Activated naive CD8-positive, alpha-beta T cell treated with anti-CD3 and anti-CD28 coated beads for 36 hours (primary cell): ENCODE data around the gene GRIN2A. TPM values are rescaled to one million over a fixed set of nuclear protein-coding genes. Genes with fewer than 3 reads are reported as not detected.

Experiments
- DNase-seq: peaks from one replicate; pipeline ENCODE4 v3.0.0; 2021
- H3K27ac Mint-ChIP-seq: one replicate; pipeline ENCODE4 v1.8.0; 2022; ENCODE audit warnings: mild to moderate bottlenecking, moderate library complexity, mixed read lengths
- H3K27me3 Mint-ChIP-seq: one replicate; pipeline ENCODE4 v1.8.0; 2022; ENCODE audit warnings: mild to moderate bottlenecking, mixed read lengths
- H3K36me3 Mint-ChIP-seq: one replicate; pipeline ENCODE4 v1.8.0; 2021; ENCODE audit warnings: mild to moderate bottlenecking, mixed read lengths
- H3K4me1 Mint-ChIP-seq: one replicate; pipeline ENCODE4 v1.8.0; 2021; ENCODE audit warnings: mixed read lengths
- H3K4me3 Mint-ChIP-seq: one replicate; pipeline ENCODE4 v1.8.0; 2022; ENCODE audit warnings: mild to moderate bottlenecking, moderate library complexity, mixed read lengths
- H3K9me3 Mint-ChIP-seq: one replicate; pipeline ENCODE4 v1.8.0; 2022; ENCODE audit warnings: mixed read lengths
- total RNA-seq, 2 experiments: library from RNA; stranded (reverse); gene quantifications; one replicate each; pipeline ENCODE4 v1.2.3, GENCODE V29; 2021

Gene GRIN2A
- total RNA-seq, 2 experiments from 2014 or later, result not detected

- no peak overlapping the region for H3K27ac Mint-ChIP-seq
- no peaks in the 10 kb centered on the region for H3K9me3 Mint-ChIP-seq
- peaks cover 1% of the 10 kb centered on the region for H3K36me3 Mint-ChIP-seq
- peaks cover 12% of the 10 kb centered on the region for H3K27me3 Mint-ChIP-seq
- DNase-seq, result no peak
- H3K4me3 Mint-ChIP-seq, result no peak overlapping the region
- H3K4me1 Mint-ChIP-seq, result no peaks in the 10 kb centered on the region
Measured at GRCh38 chr16:10126686-10127085, 55.5 kb downstream of the GRIN2A start.

- no peak overlapping the region for H3K4me3 Mint-ChIP-seq
- H3K9me3 Mint-ChIP-seq, result no peaks in the 10 kb centered on the region
- H3K27me3 Mint-ChIP-seq, result peaks cover 21% of the 10 kb centered on the region
Measured at GRCh38 chr16:10123141-10123540, 59.1 kb downstream of the GRIN2A start.

GRCh38 chr16:10122546-10122945 lies 59.7 kb downstream of the GRIN2A start:
- no peak for DNase-seq
- no peaks in the 10 kb centered on the region for H3K36me3 Mint-ChIP-seq

More at GRCh38 chr16:10123141-10123540, 59.1 kb downstream of the GRIN2A start:
- no peak for DNase-seq
- no peak overlapping the region for H3K27ac Mint-ChIP-seq
- no peaks in the 10 kb centered on the region for H3K36me3 Mint-ChIP-seq
- H3K4me1 Mint-ChIP-seq, result no peaks in the 10 kb centered on the region

GRCh38 chr16:10121897-10122425 lies 60.3 kb downstream of the GRIN2A start:
- Mint-ChIP-seq H3K36me3 (no peaks in the 10 kb centered on the region), H3K27ac (no peak overlapping the region), H3K4me3 (no peak overlapping the region), H3K4me1 (no peaks in the 10 kb centered on the region), H3K27me3 (peaks cover 21% of the 10 kb centered on the region), H3K9me3 (no peaks in the 10 kb centered on the region)
- no peak for DNase-seq

More at GRCh38 chr16:10122546-10122945, 59.7 kb downstream of the GRIN2A start:
- H3K4me1 Mint-ChIP-seq, result no peaks in the 10 kb centered on the region
- no peak overlapping the region for H3K4me3 Mint-ChIP-seq
- peaks cover 21% of the 10 kb centered on the region for H3K27me3 Mint-ChIP-seq
- no peaks in the 10 kb centered on the region for H3K9me3 Mint-ChIP-seq
- H3K27ac Mint-ChIP-seq, result no peak overlapping the region

- Mint-ChIP-seq H3K4me3 (no peak overlapping the region), H3K4me1 (no peaks in the 10 kb centered on the region), H3K9me3 (no peaks in the 10 kb centered on the region), H3K27ac (no peak overlapping the region), H3K27me3 (peaks cover 21% of the 10 kb centered on the region), H3K36me3 (no peaks in the 10 kb centered on the region)
- no peak for DNase-seq
Measured at GRCh38 chr16:10121491-10121890, 60.7 kb downstream of the GRIN2A start.

- no peak for DNase-seq
- Mint-ChIP-seq H3K27me3 (peaks cover 21% of the 10 kb centered on the region), H3K36me3 (no peaks in the 10 kb centered on the region), H3K4me1 (no peaks in the 10 kb centered on the region), H3K27ac (no peak overlapping the region), H3K9me3 (no peaks in the 10 kb centered on the region), H3K4me3 (no peak overlapping the region)
Measured at GRCh38 chr16:10120953-10121352, 61.3 kb downstream of the GRIN2A start.

- Mint-ChIP-seq H3K27me3 (no peaks in the 10 kb centered on the region), H3K9me3 (no peaks in the 10 kb centered on the region), H3K4me3 (no peak overlapping the region), H3K27ac (no peak overlapping the region), H3K36me3 (no peaks in the 10 kb centered on the region), H3K4me1 (no peaks in the 10 kb centered on the region)
- DNase-seq, result no peak
Measured at GRCh38 chr16:10114409-10114808, 67.8 kb downstream of the GRIN2A start.

GRCh38 chr16:10113248-10113647 lies 69.0 kb downstream of the GRIN2A start:
- Mint-ChIP-seq H3K9me3 (no peaks in the 10 kb centered on the region), H3K27ac (no peak overlapping the region), H3K36me3 (no peaks in the 10 kb centered on the region), H3K27me3 (no peaks in the 10 kb centered on the region), H3K4me1 (no peaks in the 10 kb centered on the region), H3K4me3 (no peak overlapping the region)
- no peak for DNase-seq

- no peak for DNase-seq
- no peaks in the 10 kb centered on the region for H3K9me3 Mint-ChIP-seq
- no peaks in the 10 kb centered on the region for H3K4me1 Mint-ChIP-seq
- H3K4me3 Mint-ChIP-seq, result no peak overlapping the region
- no peaks in the 10 kb centered on the region for H3K36me3 Mint-ChIP-seq
- no peaks in the 10 kb centered on the region for H3K27me3 Mint-ChIP-seq
- H3K27ac Mint-ChIP-seq, result no peak overlapping the region
Measured at GRCh38 chr16:10112021-10112420, 70.2 kb downstream of the GRIN2A start.

- no peak for DNase-seq
- H3K36me3 Mint-ChIP-seq, result no peaks in the 10 kb centered on the region
- H3K4me1 Mint-ChIP-seq, result no peaks in the 10 kb centered on the region
- no peaks in the 10 kb centered on the region for H3K27me3 Mint-ChIP-seq
- no peaks in the 10 kb centered on the region for H3K9me3 Mint-ChIP-seq
- no peak overlapping the region for H3K4me3 Mint-ChIP-seq
- no peak overlapping the region for H3K27ac Mint-ChIP-seq
Measured at GRCh38 chr16:10111156-10111761, 71.0 kb downstream of the GRIN2A start.

GRCh38 chr16:10110552-10110951 lies 71.7 kb downstream of the GRIN2A start:
- Mint-ChIP-seq H3K36me3 (no peaks in the 10 kb centered on the region), H3K27me3 (no peaks in the 10 kb centered on the region), H3K4me1 (no peaks in the 10 kb centered on the region), H3K9me3 (no peaks in the 10 kb centered on the region), H3K27ac (no peak overlapping the region), H3K4me3 (no peak overlapping the region)
- no peak for DNase-seq

- no peaks in the 10 kb centered on the region for H3K36me3 Mint-ChIP-seq
- H3K27ac Mint-ChIP-seq, result no peak overlapping the region
- H3K9me3 Mint-ChIP-seq, result peaks cover 5% of the 10 kb centered on the region
- no peak for DNase-seq
- H3K27me3 Mint-ChIP-seq, result no peaks in the 10 kb centered on the region
- no peaks in the 10 kb centered on the region for H3K4me1 Mint-ChIP-seq
- no peak overlapping the region for H3K4me3 Mint-ChIP-seq
Measured at GRCh38 chr16:10107081-10107480, 75.1 kb downstream of the GRIN2A start.

GRCh38 chr16:10103700-10104099 lies 78.5 kb downstream of the GRIN2A start:
- H3K9me3 Mint-ChIP-seq, result peaks cover 7% of the 10 kb centered on the region
- H3K4me3 Mint-ChIP-seq, result no peak overlapping the region
- no peaks in the 10 kb centered on the region for H3K36me3 Mint-ChIP-seq

GRCh38 chr16:10103118-10103517 lies 79.1 kb downstream of the GRIN2A start:
- H3K9me3 Mint-ChIP-seq, result peaks cover 7% of the 10 kb centered on the region
- no peak overlapping the region for H3K27ac Mint-ChIP-seq
- no peak overlapping the region for H3K4me3 Mint-ChIP-seq
- H3K36me3 Mint-ChIP-seq, result no peaks in the 10 kb centered on the region
- H3K27me3 Mint-ChIP-seq, result no peaks in the 10 kb centered on the region
- H3K4me1 Mint-ChIP-seq, result no peaks in the 10 kb centered on the region
- no peak for DNase-seq

More at GRCh38 chr16:10103700-10104099, 78.5 kb downstream of the GRIN2A start:
- H3K4me1 Mint-ChIP-seq, result no peaks in the 10 kb centered on the region
- no peak for DNase-seq
- H3K27ac Mint-ChIP-seq, result no peak overlapping the region
- no peaks in the 10 kb centered on the region for H3K27me3 Mint-ChIP-seq

- Mint-ChIP-seq H3K36me3 (no peaks in the 10 kb centered on the region), H3K27me3 (peaks cover 3% of the 10 kb centered on the region), H3K4me3 (no peak overlapping the region), H3K27ac (no peak overlapping the region), H3K9me3 (peaks cover 9% of the 10 kb centered on the region), H3K4me1 (no peaks in the 10 kb centered on the region)
- DNase-seq, result no peak
Measured at GRCh38 chr16:10100829-10101228, 81.4 kb downstream of the GRIN2A start.

GRCh38 chr16:10098991-10099390 lies 83.2 kb downstream of the GRIN2A start:
- no peak overlapping the region for H3K27ac Mint-ChIP-seq

More at GRCh38 chr16:10098991-10099390, 83.2 kb downstream of the GRIN2A start:
- no peak for DNase-seq
- H3K36me3 Mint-ChIP-seq, result no peaks in the 10 kb centered on the region
- H3K27me3 Mint-ChIP-seq, result peaks cover 9% of the 10 kb centered on the region
- H3K9me3 Mint-ChIP-seq, result peaks cover 9% of the 10 kb centered on the region
- no peaks in the 10 kb centered on the region for H3K4me1 Mint-ChIP-seq
- no peak overlapping the region for H3K4me3 Mint-ChIP-seq
